Heart right ventricle (tissue), 16 donors: ENCODE measurements around the gene TRIM65. TPM values are rescaled to one million over a fixed set of nuclear protein-coding genes. Genes with fewer than 3 reads are reported as not detected.

Experiments
- ATAC-seq, 8 donors: fragments of 200-7000 bp; cut with Tn5 transposase; one replicate each; pipeline ENCODE4 v1.9.1; 2020; ENCODE audit warnings: mild to moderate bottlenecking in 8 of 8, moderate library complexity in 8 of 8, moderate number of reproducible peaks in 1 of 8
- DNase-seq, 2 donors: peaks; one replicate each; pipeline ENCODE4 v3.0.0-alpha.2; 2020
- H3K27ac ChIP-seq, 10 donors: fragments of 200-600 bp; sonication (generic) in 2 of 10; one replicate each; pipeline versions ENCODE4 v1.5.0 to v1.8.0; 2020 to 2022; ENCODE audit warnings: mild to moderate bottlenecking in 3 of 10
- H3K27me3 ChIP-seq, 7 donors: fragments of 200-600 bp; one replicate each; pipeline ENCODE4 v1.8.0; 2021 to 2022; ENCODE audit warnings: mild to moderate bottlenecking in 2 of 7
- H3K36me3 ChIP-seq, 9 donors: fragments of 200-600 bp; sonication (generic) in 1 of 9; one replicate each; pipeline versions ENCODE4 v1.5.0 to v1.8.0; 2020 to 2022; ENCODE audit warnings: mild to moderate bottlenecking in 2 of 9
- H3K4me1 ChIP-seq, 9 donors: fragments of 200-600 bp; sonication (generic) in 1 of 9; one replicate each; pipeline versions ENCODE4 v1.5.0 to v1.8.0; 2020 to 2022; ENCODE audit warnings: mild to moderate bottlenecking in 4 of 9
- H3K4me3 ChIP-seq, 10 donors: fragments of 200-600 bp; sonication (generic) in 2 of 10; one replicate each; pipeline versions ENCODE4 v1.5.0 to v1.8.0; 2020 to 2022; ENCODE audit warnings: mild to moderate bottlenecking in 7 of 10, moderate library complexity in 2 of 10
- H3K9me3 ChIP-seq, 11 donors: fragments of 200-600 bp in 10 of 11; sonication (generic) in 2 of 11; one replicate each; pipeline versions ENCODE4 v1.5.0 to v1.8.0; 2013 to 2022; ENCODE audit warnings: mild to moderate bottlenecking in 2 of 11, control low read depth in 1 of 11, moderate library complexity in 1 of 11
- WGBS, 2 donors: extraction: QIAGEN DNeasy Blood & Tissue Kit; methylation state at CpG; one replicate each; pipeline ENCODE4 v1.1.7; 2013; ENCODE audit warnings: inconsistent platforms in 1 of 2; 5-methylcytosine and 5-hydroxymethylcytosine counted together
- intact Hi-C, 10 donors: fragments of 100-400 bp; cut with DNase I; formaldehyde crosslinking; loops; one replicate each; pipeline versions ENCODE4 v1.11.1 to v1.14.2; 2022
- polyA plus RNA-seq, 2 donors: library from polyadenylated mRNA; stranded (reverse); fragments of 200-250 nt; gene quantifications; one replicate each; pipeline ENCODE4 v1.2.3, GENCODE V29; 2013
- total RNA-seq, 10 donors: library from RNA; stranded (reverse); fragmentation: NEBNext Ultra II Directional in 3 of 10; extraction: Animal tissue kit (Norgen Biotek cat#: 25700) in 3 of 10; gene quantifications; one replicate each; pipeline versions ENCODE4 v1.2.1 to v1.2.4, GENCODE V29; 2021 to 2023
- TF ChIP-seq, protein P1 (sequence below), 9 donors: fragments of 200-600 bp; sonication (generic) in 2 of 9; IDR thresholded peaks; one replicate each; pipeline versions ENCODE4 v1.5.0 to v1.8.0; 2021 to 2022; ENCODE audit warnings: antibody characterized with exemption in 9 of 9, mild to moderate bottlenecking in 5 of 9, moderate library complexity in 1 of 9
- donor health status: Arrhythmogenic right ventricular cardiomyopathy.
- donor health status: ischemic (EF 13 %, LVEDD 7.1; RV severe dilation, severe dysfunction).
- donor health status: healthy with polysubstance abuse.
- donor health status: DM: no; HTN: yes; CAD: no.
- donor health status: DM: no; HTN: no; CAD: no.
- donor health status: ischemic (EF 25% LVEDD 6.9; RV normal size, moderate dysfunction).
- donor health status: ischemic (EF 25% LVEDD 5.7; RV mildly dilated, moderate dysfunction).
- donor health status: healthy.
- donor health status: DM: yes; HTN: yes; CAD: no.
- donor health status: Ischemic cardiomyopathy.
- donor health status: ischemic (EF 35%, LVEDD 5.7; RV mildly dilated, moderate dysfunction).
- donor health status: nonischemic (EF 11% LVEDD 7.7; RV severe dilation, severe dysfunction).
- donor health status: DM: yes; HTN: yes; CAD: no.
- donor health status: PGD.
- donor health status: ischemic (EF 29% LVEDD 5.4; RV normal size, mild dysfunction).
- donor health status: nonischemic (EF 23%, LVEDD 6.1; RV moderate dilation, normal function).

TRIM65 gene
- total and polyA plus RNA-seq, 12 donors = 5.1 to 16.7 (median 8.9) TPM

DNA sequence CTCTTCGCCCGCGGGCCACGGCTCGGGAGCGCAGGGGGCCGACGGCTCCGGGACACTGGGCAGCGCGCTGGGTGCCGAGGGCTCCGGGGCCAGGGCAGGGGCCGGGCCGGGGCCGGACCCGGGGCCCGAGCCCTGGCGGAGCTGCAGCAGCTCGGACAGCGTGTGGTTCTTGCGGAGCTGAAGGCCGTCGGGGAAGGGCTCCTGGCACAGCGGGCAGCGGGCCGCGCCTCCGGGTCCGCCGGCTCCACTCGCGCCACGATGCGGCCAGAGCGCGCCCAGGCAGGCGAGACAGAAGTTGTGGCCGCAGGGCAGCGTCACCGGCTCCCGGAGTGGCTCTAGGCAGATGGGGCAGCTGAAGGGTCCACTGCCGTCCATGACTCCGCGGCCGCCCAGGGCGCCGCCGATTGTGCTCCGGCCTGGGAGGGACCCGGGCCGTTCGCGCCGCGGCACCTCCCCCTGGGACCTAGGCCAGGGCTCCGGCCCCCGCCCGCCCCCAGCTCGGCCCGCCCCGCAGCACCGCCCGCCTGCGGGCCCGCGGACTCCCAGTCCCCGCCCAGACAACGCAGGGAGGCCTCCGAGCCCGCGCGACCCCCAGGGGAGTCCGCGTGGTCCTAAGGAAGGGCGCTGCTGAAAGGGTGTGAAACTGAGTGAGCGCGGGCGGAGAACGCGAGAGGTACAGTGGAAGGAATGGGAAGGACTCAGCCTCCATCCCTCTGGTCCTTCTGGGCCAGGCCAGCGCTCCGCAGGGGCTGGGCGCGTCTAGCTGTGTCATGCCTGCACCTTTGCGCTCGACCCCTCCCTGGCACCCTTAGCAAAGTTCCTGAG, 18.4 kb downstream of the TRIM65 start, which contains the start of gene TRIM47:
Gene TRIM47, minus strand, starts transcription at position 408 of the 825 bp plus-strand sequence. Its CDS starts 33 bp downstream, at position 375.
- H3K27ac ChIP-seq = peak within 1 kb of the TSS; percentile 77 to 100 (median 96)
- WGBS, 2 donors = 1 to 2% methylated on average over 62 to 87 of the region's 87 CpGs
- TF ChIP-seq, protein P1, sequence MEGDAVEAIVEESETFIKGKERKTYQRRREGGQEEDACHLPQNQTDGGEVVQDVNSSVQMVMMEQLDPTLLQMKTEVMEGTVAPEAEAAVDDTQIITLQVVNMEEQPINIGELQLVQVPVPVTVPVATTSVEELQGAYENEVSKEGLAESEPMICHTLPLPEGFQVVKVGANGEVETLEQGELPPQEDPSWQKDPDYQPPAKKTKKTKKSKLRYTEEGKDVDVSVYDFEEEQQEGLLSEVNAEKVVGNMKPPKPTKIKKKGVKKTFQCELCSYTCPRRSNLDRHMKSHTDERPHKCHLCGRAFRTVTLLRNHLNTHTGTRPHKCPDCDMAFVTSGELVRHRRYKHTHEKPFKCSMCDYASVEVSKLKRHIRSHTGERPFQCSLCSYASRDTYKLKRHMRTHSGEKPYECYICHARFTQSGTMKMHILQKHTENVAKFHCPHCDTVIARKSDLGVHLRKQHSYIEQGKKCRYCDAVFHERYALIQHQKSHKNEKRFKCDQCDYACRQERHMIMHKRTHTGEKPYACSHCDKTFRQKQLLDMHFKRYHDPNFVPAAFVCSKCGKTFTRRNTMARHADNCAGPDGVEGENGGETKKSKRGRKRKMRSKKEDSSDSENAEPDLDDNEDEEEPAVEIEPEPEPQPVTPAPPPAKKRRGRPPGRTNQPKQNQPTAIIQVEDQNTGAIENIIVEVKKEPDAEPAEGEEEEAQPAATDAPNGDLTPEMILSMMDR (IDR thresholded peaks at IDR 0.05) = no peak
- peaks cover 0 to 30% (median 10%) of the 10 kb centered on the region in 9 donors for H3K36me3 ChIP-seq
- peaks cover 22 to 46% (median 37%) of the 10 kb centered on the region in 9 donors for H3K4me1 ChIP-seq
- ATAC-seq (peak; percentile 38 to 75 (median 50)), DNase-seq (peak; percentile 72 to 85)
- H3K4me3 ChIP-seq = peak within 1 kb of the TSS; percentile 58 to 87 (median 72)
- H3K9me3 ChIP-seq = no peaks in the 10 kb centered on the region
- intact Hi-C loops = loop anchor here in 4 of 10 donors (1.0 to 10.0 kb wide), 5 partner anchors 24 to 104 kb away; partner anchors contain the start of genes UNK (in 1 of the 4) and WBP2 (in 1 of the 4)
- H3K27me3 ChIP-seq = peaks cover 0 to 18% (median 0%) of the 10 kb centered on the region in 7 donors

DNA sequence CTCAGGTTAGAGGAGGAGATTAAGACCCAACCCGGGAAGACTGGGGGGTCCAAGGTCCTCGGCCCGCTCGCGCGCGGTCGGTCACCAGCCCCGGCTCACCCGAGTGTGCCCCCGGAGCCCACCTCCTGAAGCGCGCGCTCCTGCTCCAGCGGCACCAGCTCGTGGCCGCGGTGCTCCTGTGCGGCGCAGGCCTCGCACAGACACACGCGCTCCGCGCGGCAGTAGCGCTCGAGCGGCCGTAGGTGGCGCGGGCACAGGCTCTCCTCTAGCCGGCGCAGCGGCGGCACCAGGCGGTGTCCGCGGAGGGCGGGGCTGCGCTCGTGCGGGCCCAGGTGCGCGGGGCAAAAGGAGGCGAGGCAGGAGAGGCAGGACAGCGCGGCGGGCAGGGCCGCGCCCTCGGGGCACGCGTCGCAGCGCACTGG, 19.0 kb downstream of the TRIM65 start:
- peak; percentile 66 to 77 for DNase-seq
- ATAC-seq = peak; percentile 21 to 75 (median 58)
- Histone ChIP-seq H3K27me3 (peaks cover 0 to 18% (median 0%) of the 10 kb centered on the region in 7 donors), H3K36me3 (peaks cover 0 to 30% (median 10%) of the 10 kb centered on the region in 9 donors), H3K27ac (peak overlapping the region; percentile 77 to 100 (median 96)), H3K4me3 (peak overlapping the region; percentile 58 to 87 (median 72)), H3K9me3 (no peaks in the 10 kb centered on the region), H3K4me1 (peaks cover 29 to 52% (median 43%) of the 10 kb centered on the region in 9 donors)
- TF ChIP-seq, protein P1 (IDR thresholded peaks at IDR 0.05) = peak; percentile 19 to 55 (median 44)
- 1% methylated on average over 49 to 56 of the region's 56 CpGs for WGBS, 2 donors
- intact Hi-C loops = loop anchor here in 5 of 10 donors (1.0 to 10.0 kb wide), 8 partner anchors 19 to 103 kb away; partner anchors contain the start of genes UNK (in 2 of the 5), TRIM65 (in 1 of the 5) and WBP2 (in 1 of the 5)

DNA sequence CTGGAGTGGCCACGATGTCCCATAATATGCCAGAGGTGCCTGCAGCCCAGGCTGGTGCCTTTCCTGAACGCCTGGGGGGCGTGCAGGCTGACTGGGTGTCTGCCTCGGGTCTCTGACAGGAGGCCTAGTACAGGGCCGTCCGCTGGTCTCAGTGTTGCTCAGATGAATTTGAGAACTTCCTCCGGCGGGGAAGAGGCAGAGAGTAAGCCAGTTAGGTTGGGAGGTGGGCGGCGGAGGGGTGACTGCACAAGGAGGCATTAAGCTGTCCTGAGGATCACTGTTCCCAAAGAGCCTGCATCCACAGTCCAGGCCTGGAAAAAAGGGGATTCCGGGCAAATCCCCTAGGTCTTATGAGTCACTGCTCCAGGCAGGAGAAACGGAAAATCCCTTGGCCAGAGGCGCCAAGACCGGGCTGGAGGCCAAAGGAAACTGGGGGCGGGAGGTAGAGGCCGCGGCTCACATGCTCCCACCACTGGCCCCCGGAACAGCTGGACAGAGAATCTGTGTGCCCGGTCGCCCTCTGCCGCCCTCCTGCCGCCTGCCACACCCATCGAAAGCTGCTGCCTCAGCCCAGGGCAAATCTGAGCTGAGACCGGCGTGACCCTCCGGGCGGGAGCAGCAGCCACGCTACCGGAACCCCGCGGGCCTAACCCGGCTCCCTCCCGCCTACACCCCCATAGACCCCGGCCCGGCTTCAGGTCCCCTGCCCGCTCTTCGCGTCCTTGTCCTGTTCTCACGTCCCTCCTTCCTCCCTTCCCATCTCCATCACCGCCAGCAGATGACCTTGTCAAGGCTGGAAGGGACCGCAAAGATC, 19.6 kb downstream of the TRIM65 start:
- ATAC-seq (peak; percentile 65 to 80 (median 76)), DNase-seq (peak; percentile 96 to 97)
- intact Hi-C loops = loop anchor here in 5 of 10 donors (1.0 to 10.0 kb wide), 6 partner anchors 19 to 102 kb away; partner anchors contain the start of genes UNK (in 2 of the 5) and TRIM65 (in 1 of the 5)
- H3K4me1 ChIP-seq = peaks cover 33 to 58% (median 49%) of the 10 kb centered on the region in 9 donors
- 3 to 5% methylated on average over 40 to 41 of the region's 41 CpGs for WGBS, 2 donors
- peak overlapping the region; percentile 77 to 100 (median 96) for H3K27ac ChIP-seq
- H3K9me3 ChIP-seq = no peaks in the 10 kb centered on the region
- TF ChIP-seq, protein P1 (IDR thresholded peaks at IDR 0.05) = peak in 4 of 9 donors; percentile 9 to 52 (median 50)
- peaks cover 0 to 30% (median 10%) of the 10 kb centered on the region in 9 donors for H3K36me3 ChIP-seq
- peaks cover 0 to 18% (median 0%) of the 10 kb centered on the region in 7 donors for H3K27me3 ChIP-seq
- peak overlapping the region; percentile 58 to 87 (median 72) for H3K4me3 ChIP-seq
